K562 (cell line): ENCODE data around the gene CAPN10. TPM values are rescaled to one million over a fixed set of nuclear protein-coding genes. Genes with fewer than 3 reads are reported as not detected.

Experiments used
- ATAC-seq: fragments of 200-7000 bp; cut with Tn5 transposase; 3 replicates; pipeline ENCODE4 v1.9.1; 2020; ENCODE audit warnings: moderate library complexity
- BruUV-seq: library from RNA; stranded (reverse); fragments of 400-500 nt; replicated peaks from 2 replicates; lab custom pipeline; 2021; lab: Mats Ljungman, UMichigan
- CTCF ChIA-PET: fragments of 300-600 bp; formaldehyde crosslinking; extraction: SDS; loops from one replicate; lab custom pipeline; 2021; ENCODE audit warnings: low intra/inter-chr PET ratio; lab: Yijun Ruan, JAX
- POLR2A ChIA-PET: fragments of 300-600, 350-650 bp; sonication (Branson Sonifier 250); formaldehyde crosslinking; extraction: SDS; loops from one replicate; lab custom pipeline; 2021; ENCODE audit warnings: antibody characterized with exemption, inconsistent platforms; lab: Yijun Ruan, JAX
- DNase-seq, 4 experiments: peaks; one replicate each; pipeline versions ENCODE4 v3.0.0 to v3.0.0-alpha.2; 2011 to 2018; ENCODE audit warnings: low spot score in 3 of 4, mixed read lengths in 3 of 4; ENCODE audit errors: extremely low read depth in 1 of 4
- FAIRE-seq: peaks from 2 replicates; lab custom pipeline; 2011; peaks lifted over from hg19 to GRCh38; lab: Jason Lieb, UNC
- H2AFZ ChIP-seq: 2 replicates; pipeline ENCODE4 v1.6.0; 2011; ENCODE audit warnings: low read depth, low read length, control low read depth, inconsistent platforms
- H3K27ac ChIP-seq: fragments of 200-600 bp; 3 replicates; pipeline ENCODE4 v1.8.0; 2011; ENCODE audit warnings: low read depth, mild to moderate bottlenecking, control low read depth, inconsistent platforms, low read length, moderate library complexity, mixed read lengths; ENCODE audit errors: extremely low read depth
- H3K27me3 ChIP-seq, 2 experiments: fragments of 300-600 bp in 1 of 2; 2 replicates in 1 of 2; 3 replicates in 1 of 2; pipeline versions ENCODE4 v1.6.0 to v1.8.0; 2011; ENCODE audit warnings: inconsistent platforms in 2 of 2, low read length in 2 of 2, mild to moderate bottlenecking in 1 of 2, mixed read lengths in 1 of 2, moderate library complexity in 1 of 2; ENCODE audit not compliant: control insufficient read depth in 2 of 2, insufficient read depth in 2 of 2
- H3K36me3 ChIP-seq: fragments of 300-600 bp; 3 replicates; pipeline ENCODE4 v1.8.0; 2011; ENCODE audit warnings: mild to moderate bottlenecking, low read length, inconsistent platforms; ENCODE audit not compliant: control insufficient read depth, insufficient read depth
- H3K4me1 ChIP-seq, 2 experiments: fragments of 200-600 bp in 1 of 2; replicated peaks in 1 of 2; 2 replicates in 1 of 2; 3 replicates in 1 of 2; pipeline versions ENCODE4 v1.5.1 to v1.8.0; 2011; ENCODE audit warnings: inconsistent platforms in 2 of 2, low read length in 2 of 2, mild to moderate bottlenecking in 1 of 2, mixed read lengths in 1 of 2, moderate library complexity in 1 of 2; ENCODE audit not compliant: control insufficient read depth in 2 of 2, insufficient read depth in 2 of 2
- H3K4me2 ChIP-seq: 2 replicates; pipeline ENCODE4 v1.6.1; 2011; ENCODE audit warnings: low read length, control low read depth, inconsistent platforms, mixed read lengths; ENCODE audit not compliant: insufficient read depth
- H3K4me3 ChIP-seq: fragments of 200-600 bp; sonication (generic), shearing (Covaris generic); 2 replicates; pipeline ENCODE4 v1.5.1; 2016; ENCODE audit warnings: control low read depth, inconsistent platforms
- H3K79me2 ChIP-seq: fragments of 200-600 bp; 3 replicates; pipeline ENCODE4 v1.8.0; 2011; ENCODE audit warnings: low read length, inconsistent platforms; ENCODE audit not compliant: control insufficient read depth, insufficient read depth
- H3K9ac ChIP-seq, 2 experiments: 2 replicates each; pipeline versions ENCODE4 v1.6.0 to v1.6.1; 2011; ENCODE audit warnings: low read depth in 2 of 2, low read length in 2 of 2, control low read depth in 1 of 2, inconsistent platforms in 1 of 2, mild to moderate bottlenecking in 1 of 2, mixed read lengths in 1 of 2; ENCODE audit not compliant: insufficient read depth in 1 of 2
- H3K9me1 ChIP-seq: one replicate; pipeline ENCODE4 v1.6.0; 2011; ENCODE audit warnings: inconsistent platforms, mild to moderate bottlenecking, low read length, moderate library complexity; ENCODE audit not compliant: control insufficient read depth, insufficient read depth
- H3K9me3 ChIP-seq: replicated peaks from 2 replicates; pipeline ENCODE4 v1.5.1; 2011; ENCODE audit warnings: low read depth, low read length, inconsistent platforms; ENCODE audit not compliant: control insufficient read depth, insufficient read depth
- H4K20me1 ChIP-seq: replicated peaks from 2 replicates; pipeline ENCODE4 v1.6.1; 2011; ENCODE audit warnings: low read length, inconsistent platforms, mixed read lengths; ENCODE audit not compliant: control insufficient read depth, insufficient read depth
- GABPB1 ChIP-seq: sonication (generic); formaldehyde crosslinking; IDR thresholded peaks from 2 replicates; pipeline ENCODE4 v1.8.0; 2022; ENCODE audit warnings: mild to moderate bottlenecking, missing genetic modification reagents
- IFI16 ChIP-seq: fragments of 250-450 bp; sonication (Bioruptor Pico); IDR thresholded peaks from 2 replicates; pipeline ENCODE4 v2.1.2; 2022; ENCODE audit warnings: mild to moderate bottlenecking, inconsistent platforms
- NCOR1 ChIP-seq: fragments of 450-650 bp; IDR thresholded peaks from 2 replicates; pipeline ENCODE4 v1.6.1; 2016; ENCODE audit warnings: mild to moderate bottlenecking, moderate library complexity
- PCBP2 ChIP-seq: fragments of 200-400 bp; formaldehyde crosslinking; IDR thresholded peaks from 2 replicates; pipeline ENCODE4 v1.6.1; 2018; ENCODE audit warnings: low read length, low read depth, mild to moderate bottlenecking, moderate library complexity; ENCODE audit not compliant: poor library complexity, severe bottlenecking
- PRDM10 ChIP-seq: fragments of 450-650 bp; IDR thresholded peaks from 2 replicates; pipeline ENCODE4 v1.6.1; 2018; ENCODE audit not compliant: partially characterized antibody
- PTRF ChIP-seq: fragments of 450-650 bp; IDR thresholded peaks from 2 replicates; pipeline ENCODE4 v1.6.1; 2016; ENCODE audit warnings: mild to moderate bottlenecking, missing genetic modification characterization, missing compliant biosample characterization
- STAT5B ChIP-seq: fragments of 250-450 bp; sonication (Bioruptor Pico); IDR thresholded peaks from 2 replicates; pipeline ENCODE4 v1.8.0; 2021; ENCODE audit warnings: mild to moderate bottlenecking, inconsistent platforms
- TCF3 ChIP-seq: sonication (generic); formaldehyde crosslinking; IDR thresholded peaks from 2 replicates; pipeline ENCODE4 v1.4.0; 2020; ENCODE audit warnings: mild to moderate bottlenecking, missing genetic modification reagents
- USF1 ChIP-seq: sonication (generic); formaldehyde crosslinking; IDR thresholded peaks from 2 replicates; pipeline ENCODE4 v1.9.0; 2022; ENCODE audit warnings: mild to moderate bottlenecking, missing genetic modification reagents
- ZNF12 ChIP-seq: sonication (generic); formaldehyde crosslinking; IDR thresholded peaks from 2 replicates; pipeline ENCODE4 v1.4.0; 2020; ENCODE audit warnings: mild to moderate bottlenecking, missing genetic modification reagents
- ZNF699 ChIP-seq: fragments of 250-450 bp; sonication (Bioruptor Pico); IDR thresholded peaks from 2 replicates; pipeline ENCODE4 v1.8.0; 2021; ENCODE audit warnings: mild to moderate bottlenecking, moderate library complexity; ENCODE audit not compliant: insufficient replicate concordance
- WGBS: fragments of 100-300 bp; shearing (Covaris generic); methylation state at CpG from one replicate; pipeline ENCODE4 v1.1.6; 2016; ENCODE audit warnings: low coverage, mixed read lengths; ENCODE audit not compliant: insufficient coverage; ENCODE audit errors: missing lambda C conversion rate; 5-methylcytosine and 5-hydroxymethylcytosine counted together
- in situ Hi-C: fragments of 300-500 bp; cut with MboI; formaldehyde crosslinking; loops from 4 replicates; pipeline ENCODE4 v1.15.0; 2018; ENCODE audit warnings: inconsistent platforms, mixed read lengths
- intact Hi-C: fragments of 100-400 bp; cut with micrococcal nuclease; formaldehyde crosslinking; loops from 2 replicates; pipeline ENCODE4 v1.14.2; 2022
- polyA plus RNA-seq, 8 experiments: library from polyadenylated mRNA; depleted of rRNA in 4 of 8; stranded (reverse) in 5 of 8; unstranded in 3 of 8; fragments of >200 nt; fragmentation: Nextera tagmentation in 2 of 8; fragmentation: Illumina TruSeq in 1 of 8; extraction: Ambion mirVana in 2 of 8; extraction: Trizol in 1 of 8; gene quantifications; 2 replicates each; pipeline versions ENCODE4 v1.2.1 to v1.2.3, GENCODE V29; 2011 to 2014; ENCODE audit warnings: inconsistent platforms in 1 of 8, missing spikeins in 1 of 8
- total RNA-seq, 7 experiments: library from RNA; depleted of rRNA in 6 of 7; stranded (reverse); fragments of >200 nt in 6 of 7; fragmentation: Illumina TruSeq in 2 of 7; extraction: Trizol in 2 of 7; gene quantifications; 2 replicates each; pipeline versions ENCODE4 v1.2.1 to v1.2.3, GENCODE V29; 2011 to 2021; ENCODE audit warnings: low replicate concordance in 1 of 7

CAPN10 gene
- total and polyA plus RNA-seq, 9 of the 15 experiments (the other 6 are each of a cell fraction or from before 2014, with no cell fraction given): 0.08 to 26.1 (median 8.4) TPM

DNA sequence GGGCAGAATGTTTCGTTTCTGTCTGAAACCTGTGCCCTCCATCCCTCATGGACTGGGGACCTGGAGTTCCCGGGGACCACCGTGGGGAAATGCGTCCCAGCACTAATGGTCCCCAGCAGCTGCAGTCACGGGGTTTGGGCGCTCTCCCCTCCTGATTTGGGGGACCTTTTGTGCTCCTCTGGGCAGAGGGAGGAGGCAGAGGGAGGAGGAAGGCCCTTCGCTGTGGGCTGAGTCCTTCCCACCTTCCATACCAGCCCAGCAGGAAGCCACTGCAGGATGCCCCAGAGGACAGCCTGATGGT lies 41.9 kb downstream of the CAPN10 start:
- Histone ChIP-seq H3K4me2 (no peak overlapping the region), H3K4me1 (peaks cover 0 to 29% of the 10 kb centered on the region in 2 experiments; a peak in 2 of 5 replicates), H3K4me3 (no peak overlapping the region), H4K20me1 (no peaks in the 10 kb centered on the region), H3K9me1 (no peaks in the 10 kb centered on the region), H3K9me3 (no peaks in the 10 kb centered on the region), H3K79me2 (no peaks in the 10 kb centered on the region), H2AFZ (no peak overlapping the region), H3K27me3 (peaks cover 0 to 16% of the 10 kb centered on the region in 2 experiments; a peak in 2 of 5 replicates), H3K9ac (no peak overlapping the region), H3K27ac (no peak overlapping the region), H3K36me3 (no peaks in the 10 kb centered on the region)
- DNase-seq (no peak), FAIRE-seq (no peak), ATAC-seq (no peak)
- intact Hi-C loops (no loop called here), in situ Hi-C loops (no loop called here)
- 0% methylated on average over 2 of the region's 7 CpGs for WGBS
- BruUV-seq: no TSS peak
- POLR2A ChIA-PET: interaction anchor here (0.6 kb wide), 1 partner anchor 11 kb away, joined by 3 read pairs; no protein-coding TSS in a partner anchor
- CTCF ChIA-PET: no interaction called here
- TF ChIP-seq PCBP2 (no peak), NCOR1 (no peak), STAT5B (no peak), TCF3 (CRISPR knock-in tag) (no peak), PRDM10 (no peak), ZNF699 (no peak), PTRF (tag) (no peak), ZNF12 (CRISPR knock-in tag) (no peak), IFI16 (CRISPR knock-in tag) (no peak), GABPB1 (CRISPR knock-in tag) (no peak), USF1 (CRISPR knock-in tag) (no peak)
